HG03139 (cell line): Measurements from ENCODE around the gene RALGAPB.
"Not testable (repeated sequence)": the region's sequence is repeated elsewhere in the genome, so short reads cannot be mapped to it uniquely, and the experiment has no call there.

Source experiments
- ATAC-seq: cut with Tn5 transposase; IDR thresholded peaks from one replicate; pipeline ENCODE4 v1.9.1; 2021; ENCODE audit not compliant: unreplicated experiment

Gene RALGAPB

GRCh38 chr20:38446441-38447209 lies 26.0 kb upstream of the RALGAPB start:
- ATAC-seq, result peak; percentile 79

GRCh38 chr20:38447251-38447661 lies 25.4 kb upstream of the RALGAPB start:
- no peak for ATAC-seq

- no peak for ATAC-seq
Observed at GRCh38 chr20:38447931-38448675, 24.5 kb upstream of the RALGAPB start.

GRCh38 chr20:38449046-38449445 lies 23.6 kb upstream of the RALGAPB start:
- no peak for ATAC-seq

- ATAC-seq, result no peak
Observed at GRCh38 chr20:38450412-38450975, 22.1 kb upstream of the RALGAPB start.

GRCh38 chr20:38452880-38453624 lies 19.6 kb upstream of the RALGAPB start:
- ATAC-seq, result no peak

- no peak for ATAC-seq
Observed at GRCh38 chr20:38453941-38454340, 18.7 kb upstream of the RALGAPB start.

- ATAC-seq, result no peak
Observed at GRCh38 chr20:38454556-38455473, 17.8 kb upstream of the RALGAPB start.

GRCh38 chr20:38458314-38458713 lies 14.3 kb upstream of the RALGAPB start:
- ATAC-seq, result no peak

- no peak for ATAC-seq
Observed at GRCh38 chr20:38460040-38460623, 12.5 kb upstream of the RALGAPB start.

- ATAC-seq, result not testable (repeated sequence)
Observed at GRCh38 chr20:38460631-38461030, 12.0 kb upstream of the RALGAPB start.

GRCh38 chr20:38461167-38461566 lies 11.5 kb upstream of the RALGAPB start:
- ATAC-seq, result not testable (repeated sequence)

- not testable (repeated sequence) for ATAC-seq
Observed at GRCh38 chr20:38461569-38461968, 11.1 kb upstream of the RALGAPB start.

- ATAC-seq, result no peak
Observed at GRCh38 chr20:38466171-38466570, 6.5 kb upstream of the RALGAPB start.

- ATAC-seq, result no peak
Observed at GRCh38 chr20:38466983-38467382, 5.7 kb upstream of the RALGAPB start.

- ATAC-seq, result no peak
Observed at GRCh38 chr20:38471245-38471644, 1.4 kb upstream of the RALGAPB start.

- ATAC-seq, result no peak
Observed at GRCh38 chr20:38471987-38472512, 593 bp upstream of the RALGAPB start.

GRCh38 chr20:38473367-38473795 lies 738 bp downstream of the RALGAPB start:
- ATAC-seq, result no peak

- ATAC-seq, result no peak
Observed at GRCh38 chr20:38477747-38478146, 5.1 kb downstream of the RALGAPB start.

GRCh38 chr20:38479596-38479995 lies 7.0 kb downstream of the RALGAPB start:
- ATAC-seq, result no peak
